ENCODE measurements around the gene ATP2B2.

GRCh38 chr3:10310578-10310977 is 194.8 kb downstream of the ATP2B2 start:
- no peak for TF ChIP-seq POLR2AphosphoS5 (IDR thresholded peaks at IDR 0.05; ENCODE audit: low read depth, low read length)
- no peak for TF ChIP-seq POLR2A (IDR thresholded peaks at IDR 0.05; ENCODE audit: borderline replicate concordance, extremely low read depth, insufficient read depth, insufficient read length)

All from HCT116 (cell line).